ENCODE results near the gene TP53.

The TP53 gene

GRCh38 chr17:7685533-7686221 is 1.6 kb downstream of the TP53 start:
- in situ Hi-C loops (cut with HindIII; ENCODE audit: low pct_ligation_motif_present, low pct_unique_long_range_greater_than_20kb, low sequenced_read_pairs): no loop called here
- peak; percentile 97 for DNase-seq

GRCh38 chr17:7684851-7685532 is 2.3 kb downstream of the TP53 start:
- peak; percentile 4 for DNase-seq
- in situ Hi-C loops (cut with HindIII; ENCODE audit: low pct_ligation_motif_present, low pct_unique_long_range_greater_than_20kb, low sequenced_read_pairs): no loop called here

GRCh38 chr17:7677388-7678067 is 9.8 kb downstream of the TP53 start:
- no peak for DNase-seq
- in situ Hi-C loops (cut with HindIII; ENCODE audit: low pct_ligation_motif_present, low pct_unique_long_range_greater_than_20kb, low sequenced_read_pairs): no loop called here

GRCh38 chr17:7676533-7676932 is 10.8 kb downstream of the TP53 start:
- no peak for DNase-seq
- in situ Hi-C loops (cut with HindIII; ENCODE audit: low pct_ligation_motif_present, low pct_unique_long_range_greater_than_20kb, low sequenced_read_pairs): no loop called here

- DNase-seq: no peak
- in situ Hi-C loops (cut with HindIII; ENCODE audit: low pct_ligation_motif_present, low pct_unique_long_range_greater_than_20kb, low sequenced_read_pairs): no loop called here
Observed at GRCh38 chr17:7674934-7675333, 12.4 kb downstream of the TP53 start.

- peak; percentile 13 for DNase-seq
- in situ Hi-C loops (cut with HindIII; ENCODE audit: low pct_ligation_motif_present, low pct_unique_long_range_greater_than_20kb, low sequenced_read_pairs): no loop called here
Observed at GRCh38 chr17:7673239-7673638, 14.1 kb downstream of the TP53 start.

GRCh38 chr17:7668482-7668881 is 18.8 kb downstream of the TP53 start:
- in situ Hi-C loops (cut with HindIII; ENCODE audit: low pct_ligation_motif_present, low pct_unique_long_range_greater_than_20kb, low sequenced_read_pairs): no loop called here

GRCh38 chr17:7667656-7668406 is 19.5 kb downstream of the TP53 start:
- in situ Hi-C loops (cut with HindIII; ENCODE audit: low pct_ligation_motif_present, low pct_unique_long_range_greater_than_20kb, low sequenced_read_pairs): no loop called here
- DNase-seq: no peak

More at GRCh38 chr17:7668482-7668881, 18.8 kb downstream of the TP53 start:
- DNase-seq: no peak

- in situ Hi-C loops (cut with HindIII; ENCODE audit: low pct_ligation_motif_present, low pct_unique_long_range_greater_than_20kb, low sequenced_read_pairs): no loop called here
- no peak for DNase-seq
Observed at GRCh38 chr17:7656958-7657609, 30.2 kb downstream of the TP53 start.

- DNase-seq: no peak
- in situ Hi-C loops (cut with HindIII; ENCODE audit: low pct_ligation_motif_present, low pct_unique_long_range_greater_than_20kb, low sequenced_read_pairs): no loop called here
Observed at GRCh38 chr17:7655541-7655840, 31.8 kb downstream of the TP53 start.

GRCh38 chr17:7654832-7655540 is 32.3 kb downstream of the TP53 start:
- no peak for DNase-seq
- in situ Hi-C loops (cut with HindIII; ENCODE audit: low pct_ligation_motif_present, low pct_unique_long_range_greater_than_20kb, low sequenced_read_pairs): no loop called here

GRCh38 chr17:7652388-7653356 is 34.6 kb downstream of the TP53 start:
- in situ Hi-C loops (cut with HindIII; ENCODE audit: low pct_ligation_motif_present, low pct_unique_long_range_greater_than_20kb, low sequenced_read_pairs): no loop called here
- DNase-seq: no peak

- DNase-seq: no peak
- in situ Hi-C loops (cut with HindIII; ENCODE audit: low pct_ligation_motif_present, low pct_unique_long_range_greater_than_20kb, low sequenced_read_pairs): no loop called here
Observed at GRCh38 chr17:7651665-7652387, 35.5 kb downstream of the TP53 start.

GRCh38 chr17:7651097-7651664 is 36.1 kb downstream of the TP53 start:
- in situ Hi-C loops (cut with HindIII; ENCODE audit: low pct_ligation_motif_present, low pct_unique_long_range_greater_than_20kb, low sequenced_read_pairs): no loop called here
- DNase-seq: no peak

- DNase-seq: peak; percentile 57
Observed at GRCh38 chr17:7650509-7651096, 36.7 kb downstream of the TP53 start, which contains the start of gene ATP1B2. ATP1B2 (plus strand) TSS chr17:7650926; CDS start chr17:7651519, 593 bp downstream.

GRCh38 chr17:7647018-7647417 is 40.3 kb downstream of the TP53 start:
- DNase-seq: no peak
- in situ Hi-C loops (cut with HindIII; ENCODE audit: low pct_ligation_motif_present, low pct_unique_long_range_greater_than_20kb, low sequenced_read_pairs): no loop called here

More at GRCh38 chr17:7650509-7651096, 36.7 kb downstream of the TP53 start, which contains the start of gene ATP1B2:
- in situ Hi-C loops (cut with HindIII; ENCODE audit: low pct_ligation_motif_present, low pct_unique_long_range_greater_than_20kb, low sequenced_read_pairs): no loop called here

Measured in ACHN (cell line).